Spleen (tissue), 13 donors: ENCODE data around the gene POLR2J. TPM values are rescaled to one million over a fixed set of nuclear protein-coding genes. Genes with fewer than 3 reads are reported as not detected.
A peak's percentile ranks its signal among the peaks of the same experiment; 100 is the strongest.
"Not testable (repeated sequence)": the region's sequence is repeated elsewhere in the genome, so short reads cannot be mapped to it uniquely, and the experiment has no call there.

ENCODE experiments used
- DNase-seq: peaks from one replicate; pipeline ENCODE4 v3.0.0-alpha.2; 2020
- H3K27ac ChIP-seq, 8 donors: fragments of 200-600 bp; sonication (generic) in 7 of 8; 1 replicate in 4 of 8; 2 replicates in 4 of 8; pipeline versions ENCODE4 v1.5.0 to v1.8.0; 2016 to 2021; ENCODE audit warnings: inconsistent platforms in 4 of 8, mild to moderate bottlenecking in 4 of 8, moderate library complexity in 1 of 8
- H3K27me3 ChIP-seq, 7 donors: fragments of 200-600 bp; sonication (generic) in 6 of 7; replicated peaks in 1 of 7; 1 replicate in 4 of 7; 2 replicates in 3 of 7; pipeline versions ENCODE4 v1.5.0 to v1.8.0; 2016 to 2021; ENCODE audit warnings: inconsistent platforms in 3 of 7, mild to moderate bottlenecking in 1 of 7
- H3K36me3 ChIP-seq, 6 donors: fragments of 200-600 bp; sonication (generic) in 5 of 6; 1 replicate in 4 of 6; 2 replicates in 2 of 6; pipeline versions ENCODE4 v1.5.0 to v1.8.0; 2016 to 2021; ENCODE audit warnings: inconsistent platforms in 2 of 6
- H3K4me1 ChIP-seq, 6 donors: fragments of 200-600 bp; sonication (generic) in 5 of 6; 1 replicate in 3 of 6; 2 replicates in 3 of 6; pipeline versions ENCODE4 v1.5.0 to v1.8.0; 2016 to 2021; ENCODE audit warnings: inconsistent platforms in 3 of 6
- H3K4me3 ChIP-seq, 8 donors: fragments of 200-600 bp; sonication (generic) in 7 of 8; 1 replicate in 4 of 8; 2 replicates in 4 of 8; pipeline versions ENCODE4 v1.5.0 to v1.8.0; 2016 to 2021; ENCODE audit warnings: inconsistent platforms in 4 of 8, mild to moderate bottlenecking in 4 of 8, moderate library complexity in 2 of 8
- H3K9me3 ChIP-seq, 8 donors: fragments of 200-600 bp; sonication (generic) in 7 of 8; 1 replicate in 4 of 8; 2 replicates in 4 of 8; pipeline versions ENCODE4 v1.5.0 to v1.8.0; 2016 to 2021; ENCODE audit warnings: inconsistent platforms in 4 of 8
- POLR2A ChIP-seq, 3 donors: fragments of 450-650 bp; IDR thresholded peaks; one replicate each; pipeline ENCODE4 v1.5.1; 2017; ENCODE audit warnings: antibody characterized with exemption in 3 of 3, mild to moderate bottlenecking in 1 of 3
- POLR2AphosphoS5 ChIP-seq, 3 donors: sonication (generic); formaldehyde crosslinking; IDR thresholded peaks; one replicate each; pipeline ENCODE4 v1.5.1; 2017; ENCODE audit warnings: antibody characterized with exemption in 3 of 3
- whole genome bisulfite sequencing, 5 donors: extraction: QIAGEN DNeasy Blood & Tissue Kit in 3 of 5; methylation state at CpG; one replicate each; pipeline versions ENCODE4 v1.1.5 to v1.1.7; 2013 to 2018; 5-methylcytosine and 5-hydroxymethylcytosine counted together
- intact Hi-C: fragments of 100-400 bp; cut with DNase I; formaldehyde crosslinking; loops from one replicate; pipeline ENCODE4 v1.15.0; 2023; ENCODE audit warnings: low total_unique reads
- long read RNA-seq, 2 donors: transcript quantifications; one replicate each; lab custom pipeline, GENCODE V29; 2026
- polyA plus RNA-seq, 3 donors: library from polyadenylated mRNA; stranded (reverse); fragments of 200-250 nt; gene quantifications; one replicate each; pipeline ENCODE4 v1.2.1, GENCODE V29; 2013
- total RNA-seq, 7 donors: library from RNA; depleted of rRNA in 3 of 7; stranded (reverse); fragments of >200 nt in 3 of 7; fragmentation: NEBNext Ultra II Directional in 4 of 7; extraction: Animal tissue kit (Norgen Biotek cat#: 25700) in 4 of 7; gene quantifications; one replicate each; pipeline versions ENCODE4 v1.1.0 to v1.2.1, GENCODE V29; 2016 to 2021
- TF ChIP-seq, protein P1 (sequence below), 11 experiments: fragments of 200-600 bp in 7 of 11; fragments of 450-650 bp in 4 of 11; sonication (generic) in 4 of 11; IDR thresholded peaks in 8 of 11; conservative IDR thresholded peaks in 3 of 11; 1 replicate in 7 of 11; 2 replicates in 4 of 11; pipeline versions ENCODE4 v1.4.0 to v1.8.0; 2016 to 2021; ENCODE audit warnings: antibody characterized with exemption in 11 of 11, inconsistent platforms in 4 of 11, mild to moderate bottlenecking in 1 of 11
- donor health status: healthy with polysubstance abuse.
- donor health status: DM: no; HTN: no; CAD: no; lungs with moderate emphysema.
- donor health status: DM: no; HTN: no; CAD: no.
- donor health status: Bipolar disorder and iron deficiency.
- donor health status: healthy.
- donor health status: DM: no; HTN: no; CAD: no.
- donor health status: DM: yes; HTN: yes; CAD: no.

POLR2J gene
- total RNA-seq (10 to 100 TPM in 6 of 7 donors, 1 to 10 TPM in 1; 8.4 to 34.5 (median 30.8) TPM), polyA plus RNA-seq (10 to 100 TPM; 95.6 to 98.8 (median 96.4) TPM)
- long read RNA-seq, donor 1, transcript POLR2J-201 (4 exons, 932 nt) = major isoform, 44 of 44 reads
- long read RNA-seq, donor 1, partial matches to known transcripts = 0 of 44 reads
- long read RNA-seq, donor 1, other reads (novel, unspliced or antisense) = 0 of 44 reads
- long read RNA-seq, donor 2, transcript POLR2J-201 (4 exons, 932 nt) = major isoform, 48 of 54 reads
- long read RNA-seq, donor 2, partial matches to known transcripts = 6 of 54 reads
- long read RNA-seq, donor 2, other reads (novel, unspliced or antisense) = 0 of 54 reads

DNA sequence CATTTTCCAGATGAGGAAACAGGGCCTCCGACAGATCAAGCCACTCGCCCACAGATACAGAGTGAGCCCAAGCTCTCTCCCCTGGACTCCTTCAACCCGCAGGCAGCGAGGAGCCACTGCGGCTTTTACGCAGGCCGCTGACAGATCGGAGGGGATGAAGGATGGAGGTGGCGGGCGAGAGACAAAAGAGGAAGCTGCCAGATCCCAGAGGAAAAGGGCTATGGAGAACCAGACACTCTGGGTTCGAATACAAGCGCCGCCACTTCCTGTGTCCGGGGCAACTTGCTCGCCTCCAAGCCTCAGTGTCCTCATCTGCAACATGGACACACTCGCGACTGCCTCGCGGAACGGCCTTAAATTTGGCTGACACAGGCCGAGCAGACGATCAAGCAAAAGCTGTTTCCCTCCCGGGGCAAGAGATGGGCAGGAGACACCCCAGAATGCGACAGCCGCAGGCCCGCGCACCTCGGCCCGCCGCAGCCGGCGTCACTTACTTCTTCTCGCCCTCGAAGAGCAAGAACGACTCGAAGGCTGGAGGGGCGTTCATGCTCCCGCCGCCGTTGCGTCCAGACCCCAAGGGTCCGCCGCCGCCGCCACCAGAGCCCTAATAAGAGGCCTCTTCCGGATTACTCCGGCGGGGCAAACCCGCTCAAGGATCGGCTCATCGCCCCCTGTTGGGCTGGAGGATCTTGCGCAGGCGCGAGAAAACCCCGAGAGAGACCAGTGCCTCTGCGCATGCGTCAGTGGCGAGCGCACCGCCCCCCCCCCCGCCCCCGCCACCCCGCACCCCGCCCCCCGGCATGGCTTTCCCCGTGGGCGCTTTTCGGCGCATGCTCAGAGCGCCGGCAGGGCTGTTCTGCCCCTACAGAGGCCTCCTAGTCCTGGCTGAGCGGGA lies at the start of gene POLR2J:
Gene POLR2J, minus strand, starts transcription at position 609 of the 895 bp plus-strand sequence. Its CDS starts 62 bp downstream, at position 547.
- Histone ChIP-seq H3K4me3 (peak within 1 kb of the TSS in 6 of 8 donors; percentile 37 to 71 (median 48)), H3K27ac (peak within 1 kb of the TSS in 5 of 8 donors; percentile 51 to 81 (median 78)), H3K36me3 (peaks cover 0 to 21% (median 4%) of the 10 kb centered on the region in 6 donors)
- H3K9me3 ChIP-seq, H3K27me3 ChIP-seq, intact Hi-C loops, H3K4me1 ChIP-seq: not testable (repeated sequence)
- 0 to 1% (median 0%) methylated on average over 19 to 53 of the region's 72 CpGs for WGBS, 5 donors
- TF ChIP-seq POLR2AphosphoS5 (IDR thresholded peaks at IDR 0.05) = peak; percentile 64 to 84 (median 81)
- TF ChIP-seq POLR2A (IDR thresholded peaks at IDR 0.05) = peak in 1 of 3 donors; percentile 23
- TF ChIP-seq, protein P1, sequence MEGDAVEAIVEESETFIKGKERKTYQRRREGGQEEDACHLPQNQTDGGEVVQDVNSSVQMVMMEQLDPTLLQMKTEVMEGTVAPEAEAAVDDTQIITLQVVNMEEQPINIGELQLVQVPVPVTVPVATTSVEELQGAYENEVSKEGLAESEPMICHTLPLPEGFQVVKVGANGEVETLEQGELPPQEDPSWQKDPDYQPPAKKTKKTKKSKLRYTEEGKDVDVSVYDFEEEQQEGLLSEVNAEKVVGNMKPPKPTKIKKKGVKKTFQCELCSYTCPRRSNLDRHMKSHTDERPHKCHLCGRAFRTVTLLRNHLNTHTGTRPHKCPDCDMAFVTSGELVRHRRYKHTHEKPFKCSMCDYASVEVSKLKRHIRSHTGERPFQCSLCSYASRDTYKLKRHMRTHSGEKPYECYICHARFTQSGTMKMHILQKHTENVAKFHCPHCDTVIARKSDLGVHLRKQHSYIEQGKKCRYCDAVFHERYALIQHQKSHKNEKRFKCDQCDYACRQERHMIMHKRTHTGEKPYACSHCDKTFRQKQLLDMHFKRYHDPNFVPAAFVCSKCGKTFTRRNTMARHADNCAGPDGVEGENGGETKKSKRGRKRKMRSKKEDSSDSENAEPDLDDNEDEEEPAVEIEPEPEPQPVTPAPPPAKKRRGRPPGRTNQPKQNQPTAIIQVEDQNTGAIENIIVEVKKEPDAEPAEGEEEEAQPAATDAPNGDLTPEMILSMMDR (IDR thresholded peaks at IDR 0.05 in 8 of 11, conservative IDR thresholded peaks at IDR 0.05 in 3 of 11) = peak in 8 of 11 experiments; percentile 43 to 83 (median 56)
- peak; percentile 96 for DNase-seq

DNA sequence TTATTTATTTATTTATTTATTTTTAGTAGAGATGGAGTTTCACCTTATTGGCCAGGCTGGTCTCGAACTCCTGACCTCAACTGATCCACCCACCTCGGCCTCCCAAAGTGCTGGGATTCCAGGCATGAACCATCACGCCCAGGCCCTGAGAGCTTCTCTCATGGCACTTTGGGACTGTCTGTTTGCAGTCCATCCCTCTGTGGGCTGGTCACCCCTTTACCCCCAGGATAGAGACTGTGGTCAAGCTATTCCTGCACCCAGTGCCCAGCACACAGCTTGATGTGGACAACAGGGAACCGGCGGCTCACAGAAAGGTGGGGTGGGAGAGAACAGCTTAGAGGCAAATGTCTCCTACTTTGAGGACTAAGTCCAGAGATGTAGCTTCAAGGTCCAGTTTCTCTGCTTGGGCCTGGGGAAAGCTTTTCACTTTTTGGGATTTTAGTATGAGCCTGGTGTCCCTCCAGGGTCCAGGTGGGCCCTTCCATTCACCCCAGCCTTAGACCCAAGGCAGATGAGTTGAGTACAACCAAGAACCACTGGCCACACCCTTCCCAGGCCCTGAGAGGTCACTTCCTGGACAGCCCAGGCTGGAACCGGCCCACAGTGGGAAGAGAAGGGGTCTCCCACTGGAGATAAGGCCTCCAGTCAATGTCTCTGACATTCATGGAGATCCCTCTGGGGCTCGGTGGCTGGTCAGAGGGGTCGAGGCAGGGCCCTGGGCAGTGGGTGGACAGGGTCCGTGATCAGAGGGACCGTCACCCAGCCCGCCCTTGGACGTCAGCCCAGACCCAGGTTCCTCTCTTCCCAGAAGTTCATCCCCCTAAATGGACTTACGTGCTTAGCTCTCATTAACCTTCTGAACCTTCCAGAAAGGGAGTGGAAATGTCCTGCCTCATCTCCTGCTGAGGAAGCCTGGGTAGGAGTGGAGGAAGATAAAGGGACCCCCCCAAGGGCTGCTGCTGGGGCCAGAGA lies 49.4 kb upstream of the POLR2J start:
- H3K27me3 ChIP-seq, H3K4me1 ChIP-seq, intact Hi-C loops, DNase-seq, H3K4me3 ChIP-seq, H3K36me3 ChIP-seq, H3K9me3 ChIP-seq, H3K27ac ChIP-seq: not testable (repeated sequence)
- WGBS, 5 donors = 94 to 100% (median 100%) methylated on average over 1 to 4 of the region's 13 CpGs

DNA sequence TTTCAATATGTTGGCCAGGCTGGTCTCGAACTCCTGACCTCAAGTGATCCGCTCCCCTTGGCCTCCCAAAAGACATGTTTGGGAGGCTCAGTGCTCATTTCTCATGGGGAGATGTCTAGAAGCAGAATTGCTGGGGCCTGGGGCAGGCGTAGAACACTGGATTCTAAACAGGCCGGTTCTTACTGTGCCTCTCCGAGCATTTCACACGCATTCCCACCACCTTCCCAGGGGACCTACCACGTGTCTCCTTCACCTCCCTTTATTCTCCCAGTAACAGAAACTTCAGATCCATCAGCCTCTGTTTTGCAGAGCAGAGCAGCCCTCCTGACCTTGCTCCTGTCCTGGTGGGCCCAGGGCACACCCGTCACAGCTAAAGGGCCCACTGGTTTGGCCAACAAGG lies 48.5 kb upstream of the POLR2J start:
- H3K4me1 ChIP-seq, H3K27ac ChIP-seq, H3K27me3 ChIP-seq, DNase-seq, H3K4me3 ChIP-seq, H3K9me3 ChIP-seq, intact Hi-C loops, H3K36me3 ChIP-seq: not testable (repeated sequence)
- WGBS, 5 donors = 86 to 100% (median 89%) methylated on average over 1 of the region's 8 CpGs; no CpG with 5 or more reads in 1 of the 5 donors

DNA sequence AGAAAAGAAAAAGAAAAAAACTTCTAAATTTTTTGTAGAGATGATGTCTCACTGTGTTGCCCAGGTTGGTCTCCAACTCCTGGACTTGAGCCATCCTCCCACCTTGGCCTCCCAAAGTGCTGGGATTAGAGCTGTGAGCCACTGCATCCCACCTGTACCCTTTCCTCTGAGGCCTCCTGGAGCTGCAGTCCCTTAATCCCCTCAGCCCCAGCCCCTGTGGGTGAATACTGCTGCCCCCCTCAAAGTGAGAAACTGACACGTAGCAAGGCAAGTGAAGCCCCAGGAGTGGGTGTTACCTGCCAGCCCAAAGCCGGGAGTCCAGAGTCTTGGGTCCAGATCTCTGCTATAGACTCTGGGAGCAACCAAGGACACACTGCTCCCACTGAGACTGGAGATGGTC lies 46.1 kb upstream of the POLR2J start:
- H3K27me3 ChIP-seq, H3K9me3 ChIP-seq, H3K27ac ChIP-seq, H3K4me3 ChIP-seq, H3K4me1 ChIP-seq, DNase-seq, intact Hi-C loops, H3K36me3 ChIP-seq: not testable (repeated sequence)
- WGBS, 5 donors = 20 to 90% (median 77%) methylated on average over 1 of the region's 2 CpGs

DNA sequence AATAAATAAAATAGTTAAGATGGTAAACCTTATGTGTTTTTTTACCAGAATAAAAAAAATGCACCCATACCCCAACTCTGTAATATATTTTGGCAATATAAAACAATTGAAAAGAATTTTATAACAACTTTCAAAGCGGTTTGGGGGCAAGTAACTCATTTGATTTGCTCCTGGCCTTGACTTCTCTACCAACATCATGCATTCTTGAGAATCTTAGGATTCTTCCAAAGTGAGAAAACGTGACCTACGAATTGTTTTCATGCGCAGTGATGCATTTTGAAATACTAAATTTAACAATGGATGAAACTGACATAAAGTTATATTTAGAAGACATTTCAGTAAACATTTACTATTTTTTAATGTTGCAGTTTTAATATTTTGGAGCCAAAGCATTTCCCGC lies 42.1 kb upstream of the POLR2J start:
- H3K27me3 ChIP-seq, intact Hi-C loops, H3K9me3 ChIP-seq, DNase-seq, H3K36me3 ChIP-seq, H3K4me1 ChIP-seq, H3K27ac ChIP-seq, H3K4me3 ChIP-seq: not testable (repeated sequence)
- 96 to 100% methylated on average over 3 of the region's 5 CpGs; no CpG with 5 or more reads in 3 of the 5 donors for WGBS, 5 donors

DNA sequence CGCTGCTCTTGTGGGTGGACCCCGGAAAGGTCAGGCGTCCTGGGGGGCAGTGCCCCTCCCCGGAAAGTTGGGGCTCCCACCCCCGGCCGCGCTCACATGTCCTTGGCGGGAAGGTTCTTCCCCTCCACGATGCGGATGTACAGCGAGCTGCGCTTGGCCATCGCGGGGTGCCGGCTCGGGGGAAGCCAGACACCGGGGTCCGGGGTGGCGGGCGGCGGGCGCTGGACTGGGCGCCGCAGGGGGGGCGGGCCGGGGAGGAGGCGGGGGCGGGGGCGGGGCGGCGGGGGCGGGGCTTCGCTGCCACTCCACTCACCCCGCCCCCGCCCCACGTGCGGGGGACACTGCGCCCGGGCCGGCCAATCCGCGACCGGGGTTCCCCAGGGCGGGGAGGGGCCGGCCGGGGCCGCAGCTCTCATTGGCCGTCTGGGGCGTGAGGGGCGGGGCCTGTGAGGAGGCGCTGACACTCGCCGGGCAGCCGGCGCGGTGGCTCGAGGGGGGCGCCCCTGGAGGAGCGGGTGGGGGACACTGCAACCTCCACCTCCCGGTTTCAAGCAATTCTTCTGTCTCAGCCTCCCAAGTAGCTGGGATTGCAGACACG lies 38.9 kb upstream of the POLR2J start, which contains the start of gene RASA4B:
Gene RASA4B, minus strand, starts transcription at position 228 of the 598 bp plus-strand sequence. Its CDS starts 67 bp downstream, at position 161.
- peak; percentile 54 for DNase-seq

DNA sequence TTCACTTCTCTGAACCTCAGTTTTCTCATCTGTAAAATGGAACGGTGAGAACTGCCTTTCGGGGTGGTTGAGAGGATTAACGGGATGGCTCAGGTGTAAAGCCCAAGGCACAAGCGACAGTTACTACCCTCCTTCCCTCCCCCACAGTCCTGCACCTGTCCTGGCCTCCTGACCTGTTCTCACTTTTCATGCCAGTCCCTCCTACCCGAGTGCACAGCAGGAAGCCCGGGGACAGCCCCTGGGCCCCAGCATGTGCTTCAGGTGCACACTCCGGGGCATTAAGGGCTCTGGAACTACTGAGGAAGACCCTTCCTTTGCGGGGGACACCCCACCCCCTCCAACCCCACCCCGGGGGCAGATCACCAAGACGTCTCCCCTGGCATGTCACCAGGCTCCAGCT lies 38.2 kb upstream of the POLR2J start:
- intact Hi-C loops, H3K27ac ChIP-seq, H3K9me3 ChIP-seq, H3K4me3 ChIP-seq, H3K4me1 ChIP-seq, DNase-seq, H3K36me3 ChIP-seq, H3K27me3 ChIP-seq: not testable (repeated sequence)
- no CpG with 5 or more reads among the region's 10 CpGs for WGBS, 5 donors

More for the DNA sequence above, 38.9 kb upstream of the POLR2J start, which contains the start of gene RASA4B:
- H3K9me3 ChIP-seq, H3K27me3 ChIP-seq, H3K27ac ChIP-seq, intact Hi-C loops, H3K36me3 ChIP-seq, H3K4me1 ChIP-seq: not testable (repeated sequence)
- peak within 1 kb of the TSS in 4 of 8 donors; percentile 24 to 56 (median 28) for H3K4me3 ChIP-seq
- WGBS, 5 donors = 1 to 5% (median 1%) methylated on average over 7 to 25 of the region's 61 CpGs; no CpG with 5 or more reads in 2 of the 5 donors

DNA sequence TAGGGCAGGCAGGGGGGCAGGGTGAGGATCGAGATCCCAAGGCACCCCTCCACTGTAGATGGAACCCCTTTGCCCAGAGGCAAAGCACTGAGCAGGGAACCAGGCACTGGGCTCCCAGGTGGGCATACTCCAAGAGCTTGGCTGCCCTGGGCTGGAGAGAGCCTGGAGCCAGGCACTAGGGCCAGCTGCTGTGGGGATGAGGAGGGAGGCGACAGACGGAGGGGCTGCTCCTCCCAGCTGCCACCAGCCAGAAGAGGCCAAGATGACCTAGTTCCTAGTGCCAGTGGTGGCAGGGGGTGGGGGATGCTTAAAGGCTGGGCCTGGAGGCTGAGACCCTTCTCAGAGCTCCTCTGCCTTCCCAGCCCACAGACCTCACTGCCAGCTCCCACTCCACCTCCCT lies 37.2 kb upstream of the POLR2J start:
- DNase-seq, H3K36me3 ChIP-seq, H3K27ac ChIP-seq, H3K27me3 ChIP-seq, intact Hi-C loops, H3K4me3 ChIP-seq, H3K4me1 ChIP-seq, H3K9me3 ChIP-seq: not testable (repeated sequence)
- WGBS, 5 donors = no CpG with 5 or more reads among the region's 3 CpGs
